IgD-negative memory B cell (primary cell): Measurements from ENCODE around the gene WWOX. TPM values are rescaled to one million over a fixed set of nuclear protein-coding genes. Genes with fewer than 3 reads are reported as not detected.
A peak's percentile ranks its signal among the peaks of the same experiment; 100 is the strongest.

Experiments used
- H3K27ac Mint-ChIP-seq, 3 donors: one replicate each; pipeline ENCODE4 v1.8.0; 2020 to 2022; ENCODE audit warnings: mild to moderate bottlenecking in 3 of 3, mixed read lengths in 3 of 3, moderate library complexity in 1 of 3
- H3K27me3 Mint-ChIP-seq: one replicate; pipeline ENCODE4 v1.8.0; 2021; ENCODE audit warnings: mixed read lengths
- H3K36me3 Mint-ChIP-seq: one replicate; pipeline ENCODE4 v1.8.0; 2020; ENCODE audit warnings: mild to moderate bottlenecking, mixed read lengths
- H3K4me1 Mint-ChIP-seq, 3 donors: one replicate each; pipeline ENCODE4 v1.8.0; 2020 to 2022; ENCODE audit warnings: mixed read lengths in 3 of 3, mild to moderate bottlenecking in 1 of 3
- H3K4me3 Mint-ChIP-seq, 4 donors: one replicate each; pipeline ENCODE4 v1.8.0; 2020 to 2022; ENCODE audit warnings: mild to moderate bottlenecking in 4 of 4, mixed read lengths in 4 of 4, moderate library complexity in 3 of 4
- H3K9me3 Mint-ChIP-seq, 3 donors: one replicate each; pipeline ENCODE4 v1.8.0; 2020 to 2021; ENCODE audit warnings: mixed read lengths in 3 of 3, mild to moderate bottlenecking in 1 of 3
- polyA plus RNA-seq: library from polyadenylated mRNA; unstranded; fragments of 300-500 nt; fragmentation: Illumina TruSeq; gene quantifications from one replicate; pipeline ENCODE4 v1.2.3, GENCODE V29; 2021

WWOX gene
- polyA plus RNA-seq, 1 donor from 2014 or later = 12.2 TPM

DNA sequence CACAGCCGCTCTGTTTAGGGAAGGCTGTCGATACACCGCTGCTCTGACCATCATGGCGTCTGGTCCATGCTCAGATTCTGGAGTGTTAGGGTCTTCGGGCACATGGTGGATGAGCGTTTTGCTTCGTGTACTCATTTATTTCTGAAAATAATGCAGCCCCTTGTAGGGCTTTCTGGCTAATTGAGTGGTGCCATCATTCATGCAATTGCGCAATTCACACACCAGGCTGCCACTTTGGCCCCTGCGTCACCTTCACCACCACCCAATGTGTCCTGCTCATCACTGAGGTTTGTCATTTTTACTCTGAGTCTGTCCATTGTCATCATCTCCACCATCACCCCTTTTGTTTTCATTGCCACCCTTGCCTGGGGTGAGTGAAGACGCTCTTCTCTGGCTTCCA, 557.4 kb downstream of the WWOX start:
- Mint-ChIP-seq H3K27me3 (no peaks in the 10 kb centered on the region), H3K4me3 (no peak overlapping the region), H3K27ac (no peak overlapping the region), H3K4me1 (peaks cover 0 to 4% (median 0%) of the 10 kb centered on the region in 3 donors), H3K36me3 (peaks cover 3% of the 10 kb centered on the region), H3K9me3 (no peaks in the 10 kb centered on the region)

DNA sequence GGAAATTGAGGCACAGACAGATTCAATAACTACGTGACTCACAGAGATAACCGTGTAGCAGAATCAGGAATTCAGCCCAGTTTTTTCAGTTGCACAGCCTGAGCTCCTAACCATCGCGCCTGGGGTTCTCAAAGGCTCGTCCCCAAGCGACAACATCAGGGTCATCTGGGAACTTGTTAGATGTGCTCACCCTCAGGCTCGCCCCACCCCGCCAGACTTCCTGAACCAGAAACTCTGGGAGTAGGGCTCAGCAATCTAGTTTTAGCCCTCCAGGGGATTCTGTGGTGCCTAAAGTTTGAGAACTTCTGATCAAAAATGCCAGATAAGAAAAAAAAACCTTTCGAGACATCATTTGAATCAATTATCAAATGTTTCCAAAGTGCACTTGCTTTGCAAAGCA, 559.8 kb downstream of the WWOX start:
- Mint-ChIP-seq H3K9me3 (peaks cover 0 to 6% (median 0%) of the 10 kb centered on the region in 3 donors), H3K27me3 (no peaks in the 10 kb centered on the region), H3K4me1 (peaks cover 0 to 4% (median 0%) of the 10 kb centered on the region in 3 donors), H3K36me3 (peaks cover 5% of the 10 kb centered on the region), H3K27ac (peak overlapping the region in 2 of 3 donors; percentile 60 to 63), H3K4me3 (no peak overlapping the region)

DNA sequence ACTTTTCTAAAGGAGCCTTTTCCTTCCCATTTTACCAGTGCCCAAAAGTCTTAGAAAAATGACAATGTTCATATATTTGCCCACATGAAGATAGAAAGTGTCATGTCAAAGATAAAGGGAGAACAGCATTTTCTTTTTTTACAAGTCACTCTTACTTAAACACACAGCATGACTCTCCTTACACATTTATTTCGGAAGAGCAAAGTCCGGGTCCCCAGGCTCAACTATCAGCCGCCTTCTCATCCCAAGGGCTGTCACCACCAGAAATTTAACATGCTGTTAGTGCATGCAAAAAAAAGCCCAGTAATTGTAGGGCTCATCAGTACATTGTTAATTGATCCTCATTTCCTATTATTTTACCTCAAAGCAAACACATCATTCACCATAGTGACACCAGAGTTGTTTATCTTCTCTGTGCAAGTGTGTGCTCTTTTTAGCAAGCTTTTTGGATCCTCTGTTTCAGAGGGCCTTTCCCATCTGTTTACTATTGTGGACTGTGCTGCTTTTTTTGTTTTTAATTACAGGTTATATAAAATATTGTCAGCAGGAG, 560.3 kb downstream of the WWOX start:
- Mint-ChIP-seq H3K9me3 (peaks cover 0 to 6% (median 0%) of the 10 kb centered on the region in 3 donors), H3K27me3 (no peaks in the 10 kb centered on the region), H3K4me1 (peaks cover 0 to 4% (median 0%) of the 10 kb centered on the region in 3 donors), H3K27ac (peak overlapping the region in 2 of 3 donors; percentile 18 to 63), H3K4me3 (no peak overlapping the region), H3K36me3 (peaks cover 5% of the 10 kb centered on the region)

DNA sequence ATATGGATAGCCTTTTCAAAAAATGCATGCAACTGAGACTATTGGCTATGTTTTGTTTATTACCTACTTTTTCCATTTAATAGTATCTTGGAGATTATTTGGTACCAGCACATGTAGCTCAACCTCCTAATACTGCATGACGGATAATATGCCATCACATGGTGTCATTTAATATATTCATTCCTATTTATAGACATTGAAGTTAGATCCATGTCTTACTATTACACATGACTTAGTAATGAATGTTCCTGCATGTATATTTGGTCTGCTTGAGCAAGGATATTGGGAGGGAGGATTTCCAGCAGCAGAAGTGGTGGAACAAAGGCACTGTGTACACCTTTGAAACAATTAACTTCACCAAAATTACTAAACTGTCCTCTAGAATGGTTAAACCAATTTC, 561.3 kb downstream of the WWOX start:
- peaks cover 5% of the 10 kb centered on the region for H3K36me3 Mint-ChIP-seq
- no peak overlapping the region for H3K4me3 Mint-ChIP-seq
- peaks cover 0 to 6% (median 0%) of the 10 kb centered on the region in 3 donors for H3K9me3 Mint-ChIP-seq
- H3K4me1 Mint-ChIP-seq = peaks cover 0 to 4% (median 0%) of the 10 kb centered on the region in 3 donors
- H3K27ac Mint-ChIP-seq = peak overlapping the region in 1 of 3 donors; percentile 16
- no peaks in the 10 kb centered on the region for H3K27me3 Mint-ChIP-seq

DNA sequence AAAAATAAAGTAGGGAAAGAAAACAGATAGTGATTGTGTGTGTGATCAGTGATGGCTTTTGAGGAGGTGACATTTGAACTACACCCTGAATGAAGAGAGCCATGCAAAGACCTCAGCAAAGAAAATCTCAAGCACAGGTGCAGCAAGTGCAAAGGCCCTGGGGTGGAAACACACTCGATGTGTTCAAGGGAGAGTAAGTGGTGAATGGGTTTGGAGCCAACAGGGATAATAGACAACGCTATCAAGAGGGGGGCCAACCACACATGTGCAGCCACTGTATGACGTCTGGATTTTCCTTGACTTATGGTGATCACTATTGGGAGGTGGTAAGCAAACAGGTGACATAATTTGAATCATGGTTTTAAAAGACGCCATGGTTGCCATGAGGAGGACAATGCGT, 564.2 kb downstream of the WWOX start:
- Mint-ChIP-seq H3K36me3 (peaks cover 11% of the 10 kb centered on the region), H3K4me1 (peaks cover 0 to 4% (median 2%) of the 10 kb centered on the region in 3 donors), H3K4me3 (no peak overlapping the region), H3K27ac (no peak overlapping the region), H3K27me3 (no peaks in the 10 kb centered on the region), H3K9me3 (peaks cover 0 to 9% (median 0%) of the 10 kb centered on the region in 3 donors)

DNA sequence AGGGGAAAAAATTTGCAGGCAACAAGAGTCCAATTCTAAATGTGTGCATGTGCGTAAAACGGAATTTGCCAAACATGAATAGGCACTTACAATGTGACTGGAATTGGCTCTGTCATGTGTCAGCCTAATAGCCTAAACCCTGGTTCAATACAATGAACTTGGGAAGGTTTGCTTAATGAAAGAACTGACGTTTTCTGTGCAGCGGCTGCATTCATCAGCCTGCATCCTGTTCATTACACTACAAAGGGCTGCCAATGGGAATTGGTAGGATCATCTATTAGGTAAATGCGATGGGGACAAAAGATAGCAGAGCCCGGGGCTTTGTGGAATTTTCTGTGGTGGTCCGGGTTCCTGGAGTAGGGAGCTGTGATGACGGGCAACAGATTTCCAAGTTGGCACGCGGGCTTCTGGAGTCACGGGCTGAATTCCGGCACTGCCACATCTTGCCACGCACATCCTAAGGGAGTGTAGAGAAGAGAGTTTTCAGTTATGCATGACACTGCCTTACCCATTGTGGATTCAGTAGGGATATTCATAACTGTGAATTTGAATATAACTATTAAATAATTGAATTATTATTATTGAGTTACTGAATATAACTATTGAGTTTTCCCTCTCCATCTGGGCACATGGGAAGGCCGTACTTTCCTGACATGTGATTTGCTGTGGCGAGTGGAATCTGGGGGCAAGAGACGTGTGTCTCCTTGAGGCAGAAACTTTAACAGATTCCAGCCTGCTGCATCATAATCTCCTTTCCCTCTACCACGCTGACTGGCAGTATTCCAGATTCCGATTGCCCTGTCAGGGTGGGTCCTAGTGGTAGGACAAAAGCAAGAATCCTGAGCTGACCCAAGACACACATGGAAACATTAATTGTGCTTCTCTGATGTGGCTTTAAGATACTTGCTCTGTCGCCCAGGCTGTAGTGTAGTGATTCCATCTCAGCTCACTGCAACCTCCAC, 565.6 kb downstream of the WWOX start:
- H3K27ac Mint-ChIP-seq = no peak overlapping the region
- H3K4me1 Mint-ChIP-seq = peaks cover 0 to 2% (median 0%) of the 10 kb centered on the region in 3 donors
- H3K27me3 Mint-ChIP-seq = no peaks in the 10 kb centered on the region
- no peak overlapping the region for H3K4me3 Mint-ChIP-seq
- H3K36me3 Mint-ChIP-seq = peaks cover 11% of the 10 kb centered on the region
- peaks cover 0 to 9% (median 0%) of the 10 kb centered on the region in 3 donors for H3K9me3 Mint-ChIP-seq

DNA sequence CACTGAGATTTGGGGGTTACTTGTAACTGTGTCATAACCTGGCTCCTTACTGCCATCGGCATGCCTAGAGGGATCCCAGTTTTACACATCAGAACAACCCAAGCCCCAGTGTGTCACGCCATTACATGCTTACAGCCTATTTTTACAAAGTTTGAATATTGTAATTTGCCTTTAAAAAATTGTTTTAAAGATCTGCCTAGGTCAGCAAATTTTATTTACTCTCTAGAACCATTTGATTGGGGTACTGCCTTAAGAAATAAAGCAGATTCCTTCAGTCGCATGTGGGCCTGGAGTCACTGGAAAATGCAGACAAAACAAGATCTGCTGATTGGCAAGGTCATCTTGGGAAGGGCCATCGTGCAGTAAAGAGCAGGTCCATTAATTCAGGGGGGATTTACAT, 566.9 kb downstream of the WWOX start:
- Mint-ChIP-seq H3K27ac (no peak overlapping the region), H3K27me3 (no peaks in the 10 kb centered on the region), H3K4me3 (no peak overlapping the region), H3K36me3 (peaks cover 11% of the 10 kb centered on the region), H3K9me3 (peaks cover 0 to 9% (median 0%) of the 10 kb centered on the region in 3 donors), H3K4me1 (peaks cover 0 to 2% (median under 1%) of the 10 kb centered on the region in 3 donors)

DNA sequence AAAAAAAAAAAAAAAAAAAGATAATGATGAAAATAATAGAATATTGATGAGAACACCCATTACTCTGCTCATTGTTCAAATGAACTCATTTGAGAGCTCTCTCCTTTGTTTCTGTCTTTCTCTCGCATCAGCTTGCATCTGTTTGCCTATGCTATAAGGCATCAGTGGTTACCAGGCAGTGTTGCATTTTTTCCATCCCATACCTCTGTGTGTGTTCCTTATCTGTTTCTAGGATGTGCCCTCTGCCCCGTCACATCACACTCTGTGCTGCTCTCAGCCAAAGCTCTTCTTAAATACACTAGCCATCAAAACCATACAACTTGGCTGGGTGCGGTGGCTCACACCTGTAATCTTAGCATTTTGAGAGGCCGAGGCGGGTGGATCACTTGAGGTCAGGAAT, 568.2 kb downstream of the WWOX start:
- Mint-ChIP-seq H3K36me3 (peaks cover 11% of the 10 kb centered on the region), H3K4me1 (peaks cover 2 to 5% (median 5%) of the 10 kb centered on the region in 3 donors), H3K4me3 (no peak overlapping the region), H3K9me3 (peaks cover 0 to 9% (median 0%) of the 10 kb centered on the region in 3 donors), H3K27me3 (no peaks in the 10 kb centered on the region), H3K27ac (no peak overlapping the region)

DNA sequence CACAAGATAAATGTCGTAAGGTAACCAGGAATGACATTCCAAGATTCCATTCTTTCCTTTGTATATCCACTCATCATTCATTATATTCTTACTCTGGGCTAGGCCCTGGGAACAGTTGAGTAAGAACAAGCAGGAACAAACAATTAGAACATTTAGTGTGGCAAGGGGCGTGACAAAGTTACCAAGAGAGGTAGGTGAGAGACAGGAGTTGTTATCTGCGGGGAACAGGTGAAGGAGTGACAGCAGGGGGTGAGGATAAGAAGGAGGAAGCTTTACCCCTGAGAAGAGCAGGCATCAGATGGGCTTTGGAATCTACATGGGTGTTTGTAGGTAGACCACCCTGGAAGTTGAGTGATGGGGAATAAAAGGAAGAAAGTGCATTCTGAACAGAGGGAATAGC, 568.9 kb downstream of the WWOX start:
- H3K27ac Mint-ChIP-seq = peak overlapping the region in 1 of 3 donors; percentile 60
- peaks cover 2 to 5% (median 5%) of the 10 kb centered on the region in 3 donors for H3K4me1 Mint-ChIP-seq
- H3K27me3 Mint-ChIP-seq = no peaks in the 10 kb centered on the region
- H3K4me3 Mint-ChIP-seq = no peak overlapping the region
- H3K9me3 Mint-ChIP-seq = peaks cover 0 to 8% (median 0%) of the 10 kb centered on the region in 3 donors
- peaks cover 6% of the 10 kb centered on the region for H3K36me3 Mint-ChIP-seq

DNA sequence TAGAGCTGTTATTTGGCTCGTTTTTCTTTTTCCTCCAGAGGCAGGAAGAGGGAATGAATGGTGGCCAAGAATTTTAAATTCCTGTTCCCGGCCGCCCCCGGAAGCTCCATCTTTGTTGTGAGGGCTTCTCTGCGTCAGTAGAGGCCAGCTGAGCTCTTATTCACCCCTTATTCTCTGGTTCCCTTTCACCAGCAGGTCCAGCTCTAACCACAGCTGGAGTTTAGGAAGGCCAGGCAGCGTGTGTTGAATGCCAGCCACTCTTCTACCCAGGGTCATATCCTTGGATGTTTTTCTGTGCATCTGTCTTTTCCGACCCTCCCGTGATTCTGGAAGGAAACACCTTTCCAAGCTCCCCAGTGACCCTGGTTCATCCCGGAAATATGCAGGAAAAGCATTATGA, 570.5 kb downstream of the WWOX start:
- Mint-ChIP-seq H3K27me3 (no peaks in the 10 kb centered on the region), H3K4me3 (no peak overlapping the region), H3K27ac (no peak overlapping the region), H3K4me1 (peaks cover 2 to 5% (median 5%) of the 10 kb centered on the region in 3 donors), H3K9me3 (peaks cover 0 to 3% (median 0%) of the 10 kb centered on the region in 3 donors), H3K36me3 (peaks cover 6% of the 10 kb centered on the region)

DNA sequence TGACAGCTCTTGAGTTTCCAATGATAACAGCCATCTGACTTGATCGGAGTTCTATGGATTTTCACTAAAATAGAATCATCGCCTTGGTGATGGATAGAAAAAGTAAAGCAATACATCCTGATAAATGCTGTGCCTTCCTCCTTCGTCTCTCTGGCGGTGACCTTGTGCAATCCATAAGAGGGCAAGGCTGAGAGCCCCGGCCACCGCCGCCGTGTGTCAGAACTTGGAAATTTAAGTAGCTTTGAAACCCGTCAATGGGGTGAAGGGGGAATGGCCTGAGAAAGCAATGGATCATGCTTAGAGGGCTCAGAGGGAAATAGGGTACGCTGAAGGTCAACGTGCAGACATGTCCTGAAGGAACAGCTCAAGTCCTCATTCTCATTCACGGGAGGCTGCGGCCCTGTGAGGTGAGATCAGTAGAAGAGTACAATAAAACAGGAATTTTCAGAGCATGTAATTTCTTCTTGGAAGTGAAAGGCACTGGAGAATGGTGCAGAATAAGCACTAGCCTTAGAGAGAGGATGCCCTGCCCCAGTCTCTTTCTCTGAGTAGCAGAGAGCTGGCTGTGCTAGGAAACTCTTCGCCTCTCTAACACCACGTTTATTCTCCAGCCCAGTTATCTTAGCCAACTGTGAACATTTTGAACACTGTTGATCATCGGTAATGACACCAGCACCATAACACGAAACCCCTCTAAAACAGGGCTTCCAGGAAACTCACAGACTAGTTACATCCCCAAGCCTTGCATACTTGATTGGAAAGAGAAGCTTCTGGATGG, 573.5 kb downstream of the WWOX start:
- H3K27ac Mint-ChIP-seq = peak overlapping the region in 1 of 3 donors; percentile 47
- peaks cover 0 to 5% (median 5%) of the 10 kb centered on the region in 3 donors for H3K4me1 Mint-ChIP-seq
- no peak overlapping the region for H3K4me3 Mint-ChIP-seq
- peaks cover 0 to 3% (median 0%) of the 10 kb centered on the region in 3 donors for H3K9me3 Mint-ChIP-seq
- H3K36me3 Mint-ChIP-seq = peaks cover 4% of the 10 kb centered on the region
- H3K27me3 Mint-ChIP-seq = peaks cover 5% of the 10 kb centered on the region

DNA sequence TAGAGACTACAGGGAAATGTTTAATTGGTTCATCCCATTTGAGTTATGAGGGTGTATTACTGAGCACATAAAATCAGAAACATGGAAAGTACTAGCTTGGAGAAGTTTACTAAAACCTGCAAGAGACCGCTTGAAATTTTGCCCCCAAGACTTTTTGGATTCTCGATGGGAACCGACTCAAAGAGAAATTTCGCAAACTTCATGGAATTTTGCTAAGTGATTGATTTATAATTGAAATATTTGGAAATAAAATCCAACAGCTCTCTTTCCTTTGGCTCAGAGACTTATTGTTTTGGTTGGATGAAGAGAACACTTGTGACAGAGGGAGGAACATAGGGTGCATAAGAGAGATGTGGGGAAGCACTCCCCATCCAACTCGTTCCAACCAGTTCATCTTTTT, 574.4 kb downstream of the WWOX start:
- Mint-ChIP-seq H3K4me1 (peaks cover 0 to 5% (median 5%) of the 10 kb centered on the region in 3 donors), H3K4me3 (no peak overlapping the region), H3K27ac (no peak overlapping the region), H3K36me3 (no peaks in the 10 kb centered on the region), H3K9me3 (no peaks in the 10 kb centered on the region), H3K27me3 (peaks cover 5% of the 10 kb centered on the region)

DNA sequence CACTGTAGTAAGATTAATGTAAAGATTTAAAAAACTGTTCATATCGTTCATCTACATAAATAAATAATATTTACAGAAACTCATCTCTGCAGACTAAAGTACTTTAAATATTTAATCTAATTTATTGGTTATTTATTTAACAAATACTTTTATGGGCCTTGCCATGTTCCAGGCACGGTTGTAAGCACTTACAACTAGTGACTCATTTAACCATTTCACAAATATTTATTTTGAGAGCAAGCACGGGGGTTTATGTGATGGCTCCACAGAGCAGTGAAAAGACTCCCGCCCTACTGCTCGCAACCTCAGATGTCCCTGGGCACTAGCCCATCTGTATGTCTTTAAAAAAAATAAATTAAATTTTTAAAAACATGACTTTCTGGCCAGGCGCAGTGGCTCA, 575.9 kb downstream of the WWOX start:
- Mint-ChIP-seq H3K27me3 (peaks cover 6% of the 10 kb centered on the region), H3K36me3 (no peaks in the 10 kb centered on the region), H3K27ac (no peak overlapping the region), H3K4me3 (no peak overlapping the region), H3K9me3 (no peaks in the 10 kb centered on the region), H3K4me1 (peaks cover 0 to 5% (median 5%) of the 10 kb centered on the region in 3 donors)

DNA sequence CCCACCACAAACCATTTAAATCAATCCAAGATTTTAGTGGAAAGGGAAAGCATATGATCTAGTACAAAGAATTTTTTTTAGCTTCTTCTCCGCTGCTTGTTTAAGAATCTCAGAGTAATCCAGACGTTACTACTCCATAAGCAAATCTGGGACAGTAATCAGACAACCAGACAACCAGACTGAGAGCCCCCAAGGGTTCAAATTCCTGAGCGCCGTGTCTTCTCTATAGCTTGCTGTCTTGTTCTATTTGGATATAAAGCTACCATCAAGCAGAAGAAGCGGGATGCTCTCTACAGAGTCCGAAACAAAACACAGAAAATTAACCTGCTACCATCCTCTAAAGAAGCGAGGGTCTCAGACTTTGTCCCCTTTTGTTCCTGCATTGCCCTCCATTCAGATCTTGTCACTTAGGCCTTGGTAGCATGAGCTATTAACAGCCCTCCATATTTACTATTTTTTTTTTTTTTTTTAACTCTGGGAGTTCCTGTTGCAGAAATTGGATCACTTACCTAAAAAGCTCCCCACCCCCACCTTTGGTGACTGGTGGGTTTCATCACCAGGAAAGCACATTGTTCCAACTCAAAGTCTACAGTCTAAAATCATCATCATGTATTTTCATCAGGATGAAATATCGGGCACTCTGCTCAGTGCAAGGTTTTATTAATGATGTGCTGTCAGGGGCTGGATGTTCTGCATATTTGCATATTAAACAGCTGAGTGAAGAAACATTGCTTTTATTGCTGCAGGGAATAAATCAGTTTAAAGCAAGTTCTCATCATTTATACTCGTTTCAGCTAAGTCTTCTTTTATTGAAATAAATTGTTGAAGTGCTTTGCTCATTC, 576.7 kb downstream of the WWOX start:
- peaks cover 0 to 5% (median 5%) of the 10 kb centered on the region in 3 donors for H3K4me1 Mint-ChIP-seq

More for the DNA sequence above, 576.7 kb downstream of the WWOX start:
- H3K36me3 Mint-ChIP-seq = no peaks in the 10 kb centered on the region
- H3K27ac Mint-ChIP-seq = no peak overlapping the region
- peaks cover 7% of the 10 kb centered on the region for H3K27me3 Mint-ChIP-seq
- no peaks in the 10 kb centered on the region for H3K9me3 Mint-ChIP-seq
- H3K4me3 Mint-ChIP-seq = no peak overlapping the region
